KMS-11 (cell line): ENCODE results near the gene USP40.

ENCODE experiments used
- H2AFZ ChIP-seq: fragments of 200-600 bp; sonication (generic); 2 replicates; pipeline ENCODE4 v1.6.1; 2016; ENCODE audit warnings: antibody characterized with exemption, mixed run types, low read depth
- H3K27ac ChIP-seq: fragments of 200-600 bp; sonication (generic); 2 replicates; pipeline ENCODE4 v1.6.1; 2016; ENCODE audit warnings: mild to moderate bottlenecking, mixed run types
- H3K27me3 ChIP-seq: fragments of 200-600 bp; sonication (generic); 2 replicates; pipeline ENCODE4 v1.6.1; 2017; ENCODE audit warnings: mild to moderate bottlenecking, low read depth, mixed run types, moderate library complexity; ENCODE audit not compliant: insufficient read depth
- H3K36me3 ChIP-seq: fragments of 200-600 bp; sonication (generic); 2 replicates; pipeline ENCODE4 v1.6.1; 2017; ENCODE audit warnings: mild to moderate bottlenecking, mixed run types; ENCODE audit not compliant: insufficient read depth
- H3K4me1 ChIP-seq: fragments of 200-600 bp; sonication (generic); 2 replicates; pipeline ENCODE4 v1.6.1; 2016; ENCODE audit warnings: mild to moderate bottlenecking, low read depth, mixed run types; ENCODE audit not compliant: poor library complexity, severe bottlenecking
- H3K4me2 ChIP-seq: fragments of 200-600 bp; sonication (generic); 2 replicates; pipeline ENCODE4 v1.7.0; 2016; ENCODE audit warnings: mild to moderate bottlenecking, mixed run types
- H3K4me3 ChIP-seq: fragments of 200-600 bp; sonication (generic); IDR thresholded peaks from 2 replicates; pipeline ENCODE4 v1.6.1; 2017; ENCODE audit warnings: low read depth, low read length, mixed read lengths; ENCODE audit not compliant: insufficient read depth
- H3K79me2 ChIP-seq: fragments of 200-600 bp; sonication (generic); 2 replicates; pipeline ENCODE4 v1.6.1; 2016; ENCODE audit warnings: low read depth, mixed run types; ENCODE audit not compliant: insufficient read depth
- H3K9ac ChIP-seq: fragments of 200-600 bp; sonication (generic); 2 replicates; pipeline ENCODE4 v1.6.1; 2016; ENCODE audit warnings: mild to moderate bottlenecking, mixed run types
- H4K20me1 ChIP-seq: fragments of 200-600 bp; sonication (generic); 2 replicates; pipeline ENCODE4 v1.6.1; 2016; ENCODE audit warnings: mild to moderate bottlenecking, mixed run types; ENCODE audit not compliant: insufficient read depth
- CTCF ChIP-seq: fragments of 200-600 bp; sonication (generic); conservative IDR thresholded peaks from 2 replicates; pipeline ENCODE4 v1.6.1; 2017; ENCODE audit warnings: low read depth, mild to moderate bottlenecking, antibody characterized with exemption, low read length, moderate library complexity, mixed read lengths

USP40 gene

GRCh38 chr2:233528182-233528581 is 38.4 kb downstream of the USP40 start:
- TF ChIP-seq CTCF = no peak
- H3K4me1 ChIP-seq = no peaks in the 10 kb centered on the region
- no peak overlapping the region for H3K4me2 ChIP-seq
- H3K79me2 ChIP-seq = no peaks in the 10 kb centered on the region
- H3K4me3 ChIP-seq = no peak overlapping the region
- H2AFZ ChIP-seq = no peak overlapping the region
- no peak overlapping the region for H3K9ac ChIP-seq
- H3K27me3 ChIP-seq = no peaks in the 10 kb centered on the region
- no peak overlapping the region for H3K27ac ChIP-seq
- H3K36me3 ChIP-seq = no peaks in the 10 kb centered on the region
- H4K20me1 ChIP-seq = no peaks in the 10 kb centered on the region

GRCh38 chr2:233525791-233526190 is 40.8 kb downstream of the USP40 start:
- Histone ChIP-seq H3K27me3 (no peaks in the 10 kb centered on the region), H3K9ac (no peak overlapping the region), H4K20me1 (no peaks in the 10 kb centered on the region), H2AFZ (no peak overlapping the region), H3K79me2 (no peaks in the 10 kb centered on the region), H3K27ac (no peak overlapping the region), H3K36me3 (no peaks in the 10 kb centered on the region), H3K4me1 (peaks cover 6% of the 10 kb centered on the region), H3K4me2 (no peak overlapping the region), H3K4me3 (no peak overlapping the region)
- no peak for TF ChIP-seq CTCF

DNA sequence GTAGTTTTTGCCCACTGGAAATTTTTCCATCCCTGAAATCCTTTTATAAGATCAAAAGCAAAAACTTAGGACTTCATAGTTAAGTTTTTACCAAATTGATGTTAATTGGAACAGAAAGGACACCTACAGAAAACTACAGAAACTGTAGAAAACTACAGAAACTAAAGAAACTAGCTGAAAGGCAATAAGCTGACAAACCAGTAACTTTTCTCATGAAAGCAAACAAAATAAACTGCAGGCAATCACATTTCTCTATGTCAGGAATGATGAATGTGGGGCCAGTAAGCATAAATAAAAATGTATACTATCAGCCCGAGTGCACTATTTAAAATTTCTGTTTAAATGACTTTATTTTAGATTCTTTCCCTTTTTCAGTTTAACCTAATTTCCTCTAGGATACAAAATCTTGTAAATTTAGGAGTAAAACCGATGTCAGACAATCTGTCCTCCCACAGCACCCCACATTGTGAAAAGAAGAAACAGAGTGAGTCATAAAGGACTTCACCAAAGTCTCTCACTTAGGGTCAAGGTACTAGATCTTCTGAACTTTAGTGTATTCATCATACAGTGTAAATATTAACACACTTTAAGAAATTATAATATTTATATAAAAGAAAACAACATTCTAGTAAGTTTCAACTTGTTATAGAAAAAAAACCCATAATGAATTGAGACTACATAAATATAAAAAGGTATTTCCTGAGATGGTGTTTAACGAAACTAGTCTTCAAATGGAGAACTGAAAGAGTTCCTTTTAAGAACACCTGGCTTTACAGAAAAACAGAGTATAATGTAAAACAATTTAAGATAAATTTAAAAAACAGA is 46.6 kb downstream of the USP40 start:
- TF ChIP-seq CTCF = no peak
- Histone ChIP-seq H3K27ac (peak overlapping the region; percentile 42; the same call in 1 of the 2 replicates), H3K9ac (no peak overlapping the region), H3K4me3 (no peak overlapping the region), H4K20me1 (no peaks in the 10 kb centered on the region), H3K4me2 (peak overlapping the region; percentile 23; the same call in 1 of the 2 replicates), H3K36me3 (no peaks in the 10 kb centered on the region), H3K79me2 (no peaks in the 10 kb centered on the region), H3K4me1 (peaks cover 11% of the 10 kb centered on the region), H2AFZ (no peak overlapping the region), H3K27me3 (no peaks in the 10 kb centered on the region)

DNA sequence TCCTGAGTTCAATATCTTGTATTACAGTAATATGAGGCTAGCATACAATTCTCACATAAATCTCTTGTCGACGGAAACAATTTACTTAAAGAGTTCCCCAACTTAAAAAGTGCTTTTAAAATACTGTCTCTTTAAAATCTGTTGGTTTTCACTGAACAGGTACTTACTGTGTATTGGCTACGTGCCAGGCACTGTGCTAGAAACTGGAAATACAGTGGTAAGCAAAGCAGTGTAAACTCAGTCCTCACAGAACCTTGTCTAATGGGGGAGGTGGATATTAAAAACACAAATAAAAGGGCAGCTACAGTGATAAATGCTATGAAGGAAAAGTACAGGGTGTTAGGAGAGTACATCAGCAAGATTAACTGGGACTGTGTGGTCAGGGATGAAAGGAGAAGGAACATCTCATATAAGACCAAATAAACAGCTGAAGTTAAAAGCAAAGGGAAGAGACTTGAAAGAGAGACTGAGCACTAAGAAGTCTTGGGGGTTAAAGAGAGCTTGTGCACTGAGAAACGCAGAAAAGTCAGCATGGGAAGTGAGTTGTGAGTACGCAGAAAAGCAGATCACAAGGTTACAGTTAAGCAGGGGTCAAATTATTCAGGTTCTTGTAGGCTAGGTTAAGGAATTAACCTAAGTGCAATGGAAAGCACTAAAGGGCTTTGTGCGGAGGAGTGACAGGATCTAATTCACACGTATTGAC is 52.5 kb downstream of the USP40 start:
- Histone ChIP-seq H2AFZ (no peak overlapping the region), H3K36me3 (no peaks in the 10 kb centered on the region), H3K27me3 (no peaks in the 10 kb centered on the region), H4K20me1 (no peaks in the 10 kb centered on the region), H3K4me3 (no peak overlapping the region), H3K4me2 (peak overlapping the region; percentile 8; the same call in 1 of the 2 replicates), H3K79me2 (no peaks in the 10 kb centered on the region), H3K27ac (no peak overlapping the region), H3K9ac (no peak overlapping the region), H3K4me1 (peaks cover 6% of the 10 kb centered on the region)
- no peak for TF ChIP-seq CTCF
